Measurements from ENCODE around the gene CHST11. TPM values are rescaled to one million over a fixed set of nuclear protein-coding genes. Genes with fewer than 3 reads are reported as not detected.

The CHST11 gene
- total and polyA plus RNA-seq, 9 donors: 4.0 to 39.9 (median 20.1) TPM

GRCh38 chr12:104579718-104580495, 123.2 kb downstream of the CHST11 start:
- DNase-seq: no peak
- WGBS, 3 donors: 42 to 65% (median 57%) methylated on average over 7 of the region's 7 CpGs
- H3K36me3 ChIP-seq: no peaks in the 10 kb centered on the region
- no peaks in the 10 kb centered on the region for H3K9me3 ChIP-seq
- no peaks in the 10 kb centered on the region for H3K27me3 ChIP-seq
- H3K27ac ChIP-seq: peak overlapping the region in 1 of 2 donors; percentile 6
- no peak for TF ChIP-seq CTCF (IDR thresholded peaks at IDR 0.05)
- no peak for TF ChIP-seq EP300 (IDR thresholded peaks at IDR 0.05)
- no peak for TF ChIP-seq POLR2A (IDR thresholded peaks at IDR 0.05)
- H3K4me1 ChIP-seq (ENCODE audit: insufficient read depth): peaks cover 8% of the 10 kb centered on the region
- no peak overlapping the region for H3K4me3 ChIP-seq
- intact Hi-C loops (cut with DNase I): no loop called here

- no peaks in the 10 kb centered on the region for H3K27me3 ChIP-seq
- H3K4me3 ChIP-seq: no peak overlapping the region
- no peaks in the 10 kb centered on the region for H3K9me3 ChIP-seq
- 5 to 23% (median 10%) methylated on average over 2 of the region's 2 CpGs for WGBS, 3 donors
- no peak for DNase-seq
- intact Hi-C loops (cut with DNase I): no loop called here
- H3K4me1 ChIP-seq (ENCODE audit: insufficient read depth): peaks cover 8% of the 10 kb centered on the region
- TF ChIP-seq EP300 (IDR thresholded peaks at IDR 0.05) (no peak), CTCF (IDR thresholded peaks at IDR 0.05) (no peak), POLR2A (IDR thresholded peaks at IDR 0.05) (no peak)
- H3K36me3 ChIP-seq: no peaks in the 10 kb centered on the region
- H3K27ac ChIP-seq: peak overlapping the region in 1 of 2 donors; percentile 26
These were observed 124.3 kb downstream of the CHST11 start for GRCh38 chr12:104581005-104581570.

- Histone ChIP-seq H3K27ac (no peak overlapping the region), H3K36me3 (no peaks in the 10 kb centered on the region), H3K4me1 (ENCODE audit: insufficient read depth) (peaks cover 8% of the 10 kb centered on the region), H3K9me3 (no peaks in the 10 kb centered on the region), H3K4me3 (no peak overlapping the region), H3K27me3 (no peaks in the 10 kb centered on the region)
- no peak for DNase-seq
- 94 to 97% (median 96%) methylated on average over 4 of the region's 4 CpGs for WGBS, 3 donors
- intact Hi-C loops (cut with DNase I): no loop called here
- TF ChIP-seq EP300 (IDR thresholded peaks at IDR 0.05) (no peak), CTCF (IDR thresholded peaks at IDR 0.05) (no peak), POLR2A (IDR thresholded peaks at IDR 0.05) (no peak)
These were observed 126.0 kb downstream of the CHST11 start for GRCh38 chr12:104582739-104583138.

- Histone ChIP-seq H3K27ac (no peak overlapping the region), H3K4me3 (no peak overlapping the region), H3K9me3 (no peaks in the 10 kb centered on the region), H3K4me1 (ENCODE audit: insufficient read depth) (peaks cover 8% of the 10 kb centered on the region), H3K27me3 (no peaks in the 10 kb centered on the region), H3K36me3 (no peaks in the 10 kb centered on the region)
- 78 to 85% (median 79%) methylated on average over 4 of the region's 4 CpGs for WGBS, 3 donors
- no peak for DNase-seq
- intact Hi-C loops (cut with DNase I): no loop called here
- TF ChIP-seq CTCF (IDR thresholded peaks at IDR 0.05) (no peak), POLR2A (IDR thresholded peaks at IDR 0.05) (no peak), EP300 (IDR thresholded peaks at IDR 0.05) (no peak)
These were observed 126.6 kb downstream of the CHST11 start for GRCh38 chr12:104583301-104583700.

All from ovary (tissue), 9 donors.